HL-60 (cell line): ENCODE data around the gene SERPIND1.
"Not testable (repeated sequence)": the region's sequence is repeated elsewhere in the genome, so short reads cannot be mapped to it uniquely, and the experiment has no call there.

Experiments
- DNase-seq, 2 experiments: peaks; one replicate each; pipeline ENCODE4 v3.0.0-alpha.2; 2010 to 2020; ENCODE audit warnings: low read depth in 1 of 2, low spot score in 1 of 2
- H3K27ac ChIP-seq: fragments of 250-450 bp; sonication (Bioruptor Pico); replicated peaks from 2 replicates; pipeline ENCODE4 v1.5.1; 2020; ENCODE audit warnings: mild to moderate bottlenecking, moderate library complexity
- H3K27me3 ChIP-seq: fragments of 250-450 bp; sonication (Bioruptor Pico); 2 replicates; pipeline ENCODE4 v1.5.1; 2021; ENCODE audit warnings: mild to moderate bottlenecking, moderate library complexity; ENCODE audit not compliant: insufficient read depth, poor library complexity, severe bottlenecking
- H3K4me3 ChIP-seq: replicated peaks from 2 replicates; pipeline ENCODE4 v1.5.1; 2011; ENCODE audit warnings: mild to moderate bottlenecking, control low read depth, low read length; ENCODE audit not compliant: insufficient read depth
- CTCF ChIP-seq: IDR thresholded peaks from one replicate; pipeline ENCODE4 v1.5.1; 2011; ENCODE audit warnings: low read length, control low read depth, inconsistent platforms; ENCODE audit not compliant: insufficient read depth
- GABPA ChIP-seq: IDR thresholded peaks from 2 replicates; pipeline ENCODE4 v1.6.1; 2012; ENCODE audit warnings: low read depth
- POLR2AphosphoS5 ChIP-seq: IDR thresholded peaks from 2 replicates; pipeline ENCODE4 v1.6.1; 2012; ENCODE audit warnings: low read depth
- REST ChIP-seq: IDR thresholded peaks from 2 replicates; pipeline ENCODE4 v1.6.1; 2012; ENCODE audit warnings: low read depth; ENCODE audit not compliant: insufficient replicate concordance
- SPI1 ChIP-seq: IDR thresholded peaks from 2 replicates; pipeline ENCODE4 v1.6.1; 2012; ENCODE audit warnings: low read depth, mild to moderate bottlenecking, borderline replicate concordance

SERPIND1 gene

GRCh38 chr22:20818471-20818870 lies 44.6 kb downstream of the SERPIND1 start:
- DNase-seq: no peak
- Histone ChIP-seq H3K27me3 (no peaks in the 10 kb centered on the region), H3K4me3 (no peak overlapping the region), H3K27ac (no peak overlapping the region)
- TF ChIP-seq CTCF (no peak), REST (no peak), POLR2AphosphoS5 (no peak)

GRCh38 chr22:20819471-20819870 lies 45.6 kb downstream of the SERPIND1 start:
- Histone ChIP-seq H3K27ac (no peak overlapping the region), H3K4me3 (no peak overlapping the region), H3K27me3 (no peaks in the 10 kb centered on the region)
- DNase-seq: no peak
- TF ChIP-seq SPI1 (no peak), GABPA (no peak), CTCF (no peak), POLR2AphosphoS5 (no peak), REST (no peak)

GRCh38 chr22:20821717-20822239 lies 47.9 kb downstream of the SERPIND1 start:
- not testable (repeated sequence) for DNase-seq, H3K27me3 ChIP-seq, H3K27ac ChIP-seq, H3K4me3 ChIP-seq

- Histone ChIP-seq H3K4me3 (no peak overlapping the region), H3K27me3 (no peaks in the 10 kb centered on the region), H3K27ac (no peak overlapping the region)
- no peak for DNase-seq
- TF ChIP-seq GABPA (no peak), POLR2AphosphoS5 (no peak), CTCF (no peak), REST (no peak), SPI1 (no peak)
Measured at GRCh38 chr22:20822240-20822639, 48.3 kb downstream of the SERPIND1 start.
